SK-N-DZ (cell line): Measurements from ENCODE around the gene BPGM.

ENCODE experiments used
- DNase-seq: peaks from one replicate; pipeline ENCODE4 v3.0.0-alpha.2; 2015; ENCODE audit warnings: low spot score

The BPGM gene

GRCh38 chr7:134718211-134718875 is 71.7 kb downstream of the BPGM start:
- DNase-seq, result no peak

- DNase-seq, result no peak
These were observed 73.7 kb downstream of the BPGM start for GRCh38 chr7:134720091-134720935.

- DNase-seq, result no peak
These were observed 74.5 kb downstream of the BPGM start for GRCh38 chr7:134721171-134721570.

GRCh38 chr7:134722786-134723322 is 76.2 kb downstream of the BPGM start:
- no peak for DNase-seq

- DNase-seq, result no peak
These were observed 77.2 kb downstream of the BPGM start for GRCh38 chr7:134723892-134724291.

- DNase-seq, result peak; percentile 21
These were observed 78.0 kb downstream of the BPGM start for GRCh38 chr7:134724606-134725005.

GRCh38 chr7:134726581-134726980 is 79.9 kb downstream of the BPGM start:
- DNase-seq, result no peak

- no peak for DNase-seq
These were observed 81.1 kb downstream of the BPGM start for GRCh38 chr7:134727711-134728110.
